WERI-Rb-1 (cell line): ENCODE results near the gene SPOCK1.

Source experiments
- DNase-seq: peaks from one replicate; pipeline ENCODE4 v3.0.0-alpha.2; 2020
- H3K27ac ChIP-seq: fragments of 250-450 bp; sonication (Bioruptor Pico); 2 replicates; pipeline ENCODE4 v1.5.1; 2020; ENCODE audit warnings: mild to moderate bottlenecking, moderate library complexity
- H3K27me3 ChIP-seq: fragments of 250-450 bp; sonication (Bioruptor Pico); 2 replicates; pipeline ENCODE4 v1.5.1; 2021; ENCODE audit warnings: mild to moderate bottlenecking, low read depth, moderate library complexity; ENCODE audit not compliant: insufficient read depth, severe bottlenecking
- H3K36me3 ChIP-seq: fragments of 250-450 bp; sonication (Bioruptor Pico); 2 replicates; pipeline ENCODE4 v1.5.1; 2020; ENCODE audit warnings: mild to moderate bottlenecking, moderate library complexity
- H3K4me3 ChIP-seq: 2 replicates; pipeline ENCODE4 v1.5.1; 2011; ENCODE audit warnings: low read depth, mild to moderate bottlenecking, control low read depth, low read length
- H3K9me3 ChIP-seq: fragments of 250-450 bp; sonication (Bioruptor Pico); 2 replicates; pipeline ENCODE4 v1.5.1; 2021; ENCODE audit warnings: mild to moderate bottlenecking, moderate library complexity; ENCODE audit not compliant: severe bottlenecking
- CTCF ChIP-seq: IDR thresholded peaks from 2 replicates; pipeline ENCODE4 v1.5.1; 2011; ENCODE audit warnings: low read depth, mild to moderate bottlenecking, control low read depth, inconsistent platforms, low read length

Gene SPOCK1

GRCh38 chr5:137498301-137498735 lies 808 bp downstream of the SPOCK1 start:
- H3K36me3 ChIP-seq: no peaks in the 10 kb centered on the region
- TF ChIP-seq CTCF: no peak
- H3K27ac ChIP-seq: no peak overlapping the region
- DNase-seq: peak; percentile 34
- H3K27me3 ChIP-seq: peaks cover 24% of the 10 kb centered on the region
- H3K9me3 ChIP-seq: no peaks in the 10 kb centered on the region
- H3K4me3 ChIP-seq: peak overlapping the region; percentile 51

- no peak for DNase-seq
- no peak overlapping the region for H3K4me3 ChIP-seq
- H3K27me3 ChIP-seq: peaks cover 24% of the 10 kb centered on the region
- H3K9me3 ChIP-seq: no peaks in the 10 kb centered on the region
- no peak for TF ChIP-seq CTCF
- no peak overlapping the region for H3K27ac ChIP-seq
- no peaks in the 10 kb centered on the region for H3K36me3 ChIP-seq
Observed at GRCh38 chr5:137497396-137498290, 1.5 kb downstream of the SPOCK1 start.

GRCh38 chr5:137496919-137497318 lies 2.2 kb downstream of the SPOCK1 start:
- Histone ChIP-seq H3K9me3 (no peaks in the 10 kb centered on the region), H3K27ac (no peak overlapping the region), H3K36me3 (no peaks in the 10 kb centered on the region), H3K27me3 (peaks cover 24% of the 10 kb centered on the region), H3K4me3 (no peak overlapping the region)
- no peak for TF ChIP-seq CTCF
- DNase-seq: no peak

GRCh38 chr5:137492331-137492730 lies 6.8 kb downstream of the SPOCK1 start:
- DNase-seq: no peak
- H3K27ac ChIP-seq: no peak overlapping the region
- no peak for TF ChIP-seq CTCF
- no peaks in the 10 kb centered on the region for H3K36me3 ChIP-seq
- H3K4me3 ChIP-seq: no peak overlapping the region
- H3K9me3 ChIP-seq: no peaks in the 10 kb centered on the region
- peaks cover 9% of the 10 kb centered on the region for H3K27me3 ChIP-seq

GRCh38 chr5:137491121-137491520 lies 8.0 kb downstream of the SPOCK1 start:
- no peak for TF ChIP-seq CTCF
- Histone ChIP-seq H3K27me3 (peaks cover 3% of the 10 kb centered on the region), H3K36me3 (no peaks in the 10 kb centered on the region), H3K9me3 (no peaks in the 10 kb centered on the region), H3K4me3 (no peak overlapping the region), H3K27ac (no peak overlapping the region)
- no peak for DNase-seq
